NB4 (cell line): ENCODE measurements around the gene NOX5.

Experiments used
- DNase-seq: peaks from one replicate; pipeline ENCODE4 v3.0.0; 2010; ENCODE audit warnings: low read depth
- H3K4me3 ChIP-seq: one replicate; pipeline ENCODE4 v1.5.1; 2011; ENCODE audit warnings: mild to moderate bottlenecking, low read depth, low read length, moderate library complexity
- CTCF ChIP-seq: IDR thresholded peaks from one replicate; pipeline ENCODE4 v1.5.1; 2012; ENCODE audit warnings: low read depth, low read length
- MAX ChIP-seq: IDR thresholded peaks from 2 replicates; pipeline ENCODE4 v1.6.1; 2011; ENCODE audit warnings: low read depth, low read length
- MYC ChIP-seq: IDR thresholded peaks from 2 replicates; pipeline ENCODE4 v1.6.1; 2011; ENCODE audit warnings: low read depth, low read length
- POLR2A ChIP-seq: IDR thresholded peaks from 2 replicates; pipeline ENCODE4 v1.6.1; 2011; ENCODE audit warnings: mild to moderate bottlenecking; ENCODE audit not compliant: insufficient read length; ENCODE audit errors: extremely low read depth

Gene NOX5

GRCh38 chr15:69000725-69001503 lies 13.6 kb upstream of the NOX5 start:
- DNase-seq, result no peak
- TF ChIP-seq MYC, result no peak
- TF ChIP-seq MAX, result no peak
- TF ChIP-seq POLR2A, result no peak
- no peak for TF ChIP-seq CTCF
- no peak overlapping the region for H3K4me3 ChIP-seq

GRCh38 chr15:69002783-69003182 lies 11.7 kb upstream of the NOX5 start:
- no peak for TF ChIP-seq CTCF
- TF ChIP-seq MYC, result no peak
- TF ChIP-seq MAX, result no peak
- TF ChIP-seq POLR2A, result no peak
- no peak for DNase-seq
- no peak overlapping the region for H3K4me3 ChIP-seq

GRCh38 chr15:69004011-69004410 lies 10.5 kb upstream of the NOX5 start:
- no peak overlapping the region for H3K4me3 ChIP-seq
- no peak for TF ChIP-seq CTCF
- no peak for TF ChIP-seq MAX
- no peak for TF ChIP-seq MYC
- TF ChIP-seq POLR2A, result no peak
- DNase-seq, result no peak

GRCh38 chr15:69008056-69008455 lies 6.4 kb upstream of the NOX5 start:
- no peak for DNase-seq
- TF ChIP-seq POLR2A (no peak), MAX (no peak), CTCF (no peak)
- H3K4me3 ChIP-seq, result no peak overlapping the region

GRCh38 chr15:69009341-69009740 lies 5.2 kb upstream of the NOX5 start:
- DNase-seq, result peak; percentile 24
- no peak overlapping the region for H3K4me3 ChIP-seq
- TF ChIP-seq CTCF, result no peak
- no peak for TF ChIP-seq POLR2A
- no peak for TF ChIP-seq MYC
- no peak for TF ChIP-seq MAX
